SU-DHL-6 (cell line): Measurements from ENCODE around the gene ADPRM.

Source experiments
- H2AFZ ChIP-seq: fragments of 200-600 bp; sonication (generic); 2 replicates; pipeline ENCODE4 v1.6.1; 2014; ENCODE audit warnings: low read depth, mild to moderate bottlenecking, moderate library complexity, mixed read lengths, antibody characterized with exemption, low read length; ENCODE audit not compliant: severe bottlenecking
- H3F3A ChIP-seq: fragments of 200-600 bp; shearing (Covaris generic); 2 replicates; pipeline ENCODE4 v1.6.0; 2016; ENCODE audit warnings: antibody characterized with exemption, mild to moderate bottlenecking; ENCODE audit not compliant: insufficient read depth
- H3K27ac ChIP-seq: fragments of 200-600 bp; sonication (generic); 2 replicates; pipeline ENCODE4 v1.5.1; 2016; ENCODE audit warnings: low read depth, mild to moderate bottlenecking, low read length, moderate library complexity, mixed read lengths
- H3K27me3 ChIP-seq: fragments of 200-600 bp; sonication (generic), shearing (Covaris generic); 2 replicates; pipeline ENCODE4 v1.6.0; 2014; ENCODE audit warnings: mild to moderate bottlenecking, low read length
- H3K36me3 ChIP-seq: fragments of 200-600 bp; sonication (generic); 2 replicates; pipeline ENCODE4 v1.6.1; 2014; ENCODE audit warnings: mild to moderate bottlenecking, low read length, mixed read lengths
- H3K4me2 ChIP-seq: fragments of 300-600, 200-600 bp; shearing (Covaris generic), sonication (generic); 2 replicates; pipeline ENCODE4 v1.6.0; 2014; ENCODE audit warnings: low read length, low read depth, mild to moderate bottlenecking; ENCODE audit not compliant: poor library complexity, severe bottlenecking
- H3K4me3 ChIP-seq: fragments of 200-600 bp; sonication (generic); 2 replicates; pipeline ENCODE4 v1.5.1; 2014; ENCODE audit warnings: antibody characterized with exemption, low read length, mild to moderate bottlenecking, mixed read lengths; ENCODE audit not compliant: insufficient read depth, poor library complexity, severe bottlenecking
- H3K79me2 ChIP-seq: fragments of 200-600 bp; sonication (generic); 2 replicates; pipeline ENCODE4 v1.6.1; 2014; ENCODE audit warnings: mild to moderate bottlenecking, low read length, moderate library complexity; ENCODE audit not compliant: insufficient read depth
- H3K9ac ChIP-seq: fragments of 200-600 bp; sonication (generic); 2 replicates; pipeline ENCODE4 v1.7.0; 2014; ENCODE audit warnings: mild to moderate bottlenecking, low read length
- H3K9me2 ChIP-seq: fragments of 200-600 bp; sonication (generic); replicated peaks from 2 replicates; pipeline ENCODE4 v1.6.1; 2014; ENCODE audit warnings: low read length; ENCODE audit not compliant: insufficient read depth
- H3K9me3 ChIP-seq: fragments of 200-600 bp; sonication (generic); 2 replicates; pipeline ENCODE4 v1.6.1; 2014; ENCODE audit warnings: low read length, mixed read lengths; ENCODE audit not compliant: insufficient read depth
- H4K20me1 ChIP-seq: fragments of 200-600 bp; sonication (generic); 2 replicates; pipeline ENCODE4 v1.6.1; 2014; ENCODE audit warnings: low read depth, mild to moderate bottlenecking, antibody characterized with exemption, low read length, moderate library complexity, mixed read lengths
- EZH2phosphoT487 ChIP-seq: fragments of 200-600 bp; sonication (generic), shearing (Covaris generic); conservative IDR thresholded peaks from 2 replicates; pipeline ENCODE4 v1.6.1; 2018; ENCODE audit warnings: mild to moderate bottlenecking, antibody characterized with exemption, low read length, moderate library complexity, mixed read lengths
- TF ChIP-seq, protein P1 (sequence below): fragments of 200-600 bp; sonication (generic); IDR thresholded peaks from one replicate; pipeline ENCODE4 v1.5.1; 2017; ENCODE audit warnings: antibody characterized with exemption, mild to moderate bottlenecking, low read length, moderate library complexity; ENCODE audit not compliant: insufficient read depth, poor library complexity, severe bottlenecking

Gene ADPRM

DNA sequence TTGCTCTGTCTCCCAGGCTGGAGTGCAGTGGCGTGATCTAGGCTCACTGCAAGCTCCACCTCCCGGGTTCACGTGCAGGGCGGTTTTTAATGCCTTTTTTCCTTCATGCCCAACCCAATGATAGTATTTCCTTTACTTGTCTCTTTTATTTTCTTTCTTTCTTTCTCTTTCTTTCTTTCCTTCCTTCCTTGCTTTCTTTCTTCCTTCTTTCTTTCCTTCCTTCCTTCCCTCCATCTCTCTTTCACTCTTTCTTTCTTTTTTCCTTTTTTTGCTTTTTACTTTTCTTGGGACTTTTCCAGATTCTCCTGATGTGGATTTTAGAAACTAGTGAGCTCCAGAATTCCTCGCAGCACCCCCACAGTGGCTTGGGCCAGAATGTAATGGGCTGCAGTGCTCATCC, 43.4 kb upstream of the ADPRM start:
- no peaks in the 10 kb centered on the region for H3K36me3 ChIP-seq
- H2AFZ ChIP-seq: no peak overlapping the region
- H3K27me3 ChIP-seq: no peaks in the 10 kb centered on the region
- TF ChIP-seq, protein P1, sequence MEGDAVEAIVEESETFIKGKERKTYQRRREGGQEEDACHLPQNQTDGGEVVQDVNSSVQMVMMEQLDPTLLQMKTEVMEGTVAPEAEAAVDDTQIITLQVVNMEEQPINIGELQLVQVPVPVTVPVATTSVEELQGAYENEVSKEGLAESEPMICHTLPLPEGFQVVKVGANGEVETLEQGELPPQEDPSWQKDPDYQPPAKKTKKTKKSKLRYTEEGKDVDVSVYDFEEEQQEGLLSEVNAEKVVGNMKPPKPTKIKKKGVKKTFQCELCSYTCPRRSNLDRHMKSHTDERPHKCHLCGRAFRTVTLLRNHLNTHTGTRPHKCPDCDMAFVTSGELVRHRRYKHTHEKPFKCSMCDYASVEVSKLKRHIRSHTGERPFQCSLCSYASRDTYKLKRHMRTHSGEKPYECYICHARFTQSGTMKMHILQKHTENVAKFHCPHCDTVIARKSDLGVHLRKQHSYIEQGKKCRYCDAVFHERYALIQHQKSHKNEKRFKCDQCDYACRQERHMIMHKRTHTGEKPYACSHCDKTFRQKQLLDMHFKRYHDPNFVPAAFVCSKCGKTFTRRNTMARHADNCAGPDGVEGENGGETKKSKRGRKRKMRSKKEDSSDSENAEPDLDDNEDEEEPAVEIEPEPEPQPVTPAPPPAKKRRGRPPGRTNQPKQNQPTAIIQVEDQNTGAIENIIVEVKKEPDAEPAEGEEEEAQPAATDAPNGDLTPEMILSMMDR: no peak
- TF ChIP-seq EZH2phosphoT487: no peak
- no peaks in the 10 kb centered on the region for H4K20me1 ChIP-seq
- H3K27ac ChIP-seq: no peak overlapping the region
- no peaks in the 10 kb centered on the region for H3K79me2 ChIP-seq
- H3K4me2 ChIP-seq: no peak overlapping the region
- H3K9me3 ChIP-seq: no peaks in the 10 kb centered on the region
- H3K9ac ChIP-seq: no peak overlapping the region
- no peaks in the 10 kb centered on the region for H3F3A ChIP-seq
- H3K4me3 ChIP-seq: no peak overlapping the region
- no peaks in the 10 kb centered on the region for H3K9me2 ChIP-seq

DNA sequence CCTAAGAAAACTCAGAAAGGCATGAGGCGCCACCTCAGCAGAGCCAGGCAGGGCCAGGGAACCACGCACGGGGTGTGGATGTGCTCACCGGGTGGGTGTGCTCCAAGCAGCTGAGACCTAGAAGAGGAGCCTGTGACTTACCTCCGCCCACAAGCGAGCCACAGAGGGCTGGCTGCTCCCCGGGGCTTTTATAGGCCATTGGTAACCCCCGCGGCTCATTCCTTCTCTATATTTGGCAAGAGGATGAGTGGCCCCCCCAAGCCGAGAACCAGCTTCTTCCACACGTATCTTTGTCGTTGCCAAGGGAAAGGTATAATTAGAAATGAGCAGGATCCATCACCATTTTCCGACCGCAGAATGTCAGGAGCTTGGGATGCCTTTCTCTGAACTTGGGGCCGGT, 40.2 kb upstream of the ADPRM start, which contains the start of gene MYH3:
MYH3 (minus strand) TSS at position 162 of the 400 bp plus-strand sequence. CDS start 2,245 bp downstream, outside the sequence.
- TF ChIP-seq EZH2phosphoT487: no peak
- no peak within 1 kb of the TSS for H2AFZ ChIP-seq
- no peaks in the 10 kb centered on the region for H4K20me1 ChIP-seq
- no peaks in the 10 kb centered on the region for H3K9me3 ChIP-seq
- H3K36me3 ChIP-seq: no peaks in the 10 kb centered on the region
- H3K27me3 ChIP-seq: no peaks in the 10 kb centered on the region
- H3K4me3 ChIP-seq: no peak within 1 kb of the TSS
- H3K27ac ChIP-seq: no peak within 1 kb of the TSS
- H3K4me2 ChIP-seq: no peak within 1 kb of the TSS
- H3K9ac ChIP-seq: no peak within 1 kb of the TSS
- H3K79me2 ChIP-seq: no peaks in the 10 kb centered on the region
- no peaks in the 10 kb centered on the region for H3F3A ChIP-seq
- H3K9me2 ChIP-seq: no peaks in the 10 kb centered on the region

GRCh38 chr17:10657879-10658278, 39.5 kb upstream of the ADPRM start:
- no peak overlapping the region for H3K9ac ChIP-seq
- no peaks in the 10 kb centered on the region for H3K9me2 ChIP-seq
- no peak overlapping the region for H2AFZ ChIP-seq
- H3K27ac ChIP-seq: no peak overlapping the region
- H3K4me3 ChIP-seq: no peak overlapping the region
- H3K9me3 ChIP-seq: no peaks in the 10 kb centered on the region
- H3F3A ChIP-seq: no peaks in the 10 kb centered on the region
- TF ChIP-seq, protein P1: no peak
- no peak for TF ChIP-seq EZH2phosphoT487
- no peaks in the 10 kb centered on the region for H3K79me2 ChIP-seq
- H4K20me1 ChIP-seq: no peaks in the 10 kb centered on the region
- no peak overlapping the region for H3K4me2 ChIP-seq
- H3K36me3 ChIP-seq: no peaks in the 10 kb centered on the region
- no peaks in the 10 kb centered on the region for H3K27me3 ChIP-seq

GRCh38 chr17:10661437-10661836, 36.0 kb upstream of the ADPRM start:
- Histone ChIP-seq H3K27ac (no peak overlapping the region), H3K9me3 (no peaks in the 10 kb centered on the region), H3K9me2 (no peaks in the 10 kb centered on the region), H3F3A (no peaks in the 10 kb centered on the region), H3K9ac (no peak overlapping the region), H3K4me3 (no peak overlapping the region), H4K20me1 (no peaks in the 10 kb centered on the region), H3K4me2 (no peak overlapping the region), H3K36me3 (no peaks in the 10 kb centered on the region), H3K27me3 (no peaks in the 10 kb centered on the region), H2AFZ (no peak overlapping the region), H3K79me2 (no peaks in the 10 kb centered on the region)
- TF ChIP-seq, protein P1: no peak
- no peak for TF ChIP-seq EZH2phosphoT487
